Limb (tissue), 2 donors: Measurements from ENCODE around the gene SNCAIP.
"Not testable (repeated sequence)": the region's sequence is repeated elsewhere in the genome, so short reads cannot be mapped to it uniquely, and the experiment has no call there.

Experiments used
- DNase-seq, 2 donors: peaks; one replicate each; pipeline ENCODE4 v3.0.0-alpha.2; 2016; ENCODE audit errors: extremely low spot score in 2 of 2

The SNCAIP gene

DNA sequence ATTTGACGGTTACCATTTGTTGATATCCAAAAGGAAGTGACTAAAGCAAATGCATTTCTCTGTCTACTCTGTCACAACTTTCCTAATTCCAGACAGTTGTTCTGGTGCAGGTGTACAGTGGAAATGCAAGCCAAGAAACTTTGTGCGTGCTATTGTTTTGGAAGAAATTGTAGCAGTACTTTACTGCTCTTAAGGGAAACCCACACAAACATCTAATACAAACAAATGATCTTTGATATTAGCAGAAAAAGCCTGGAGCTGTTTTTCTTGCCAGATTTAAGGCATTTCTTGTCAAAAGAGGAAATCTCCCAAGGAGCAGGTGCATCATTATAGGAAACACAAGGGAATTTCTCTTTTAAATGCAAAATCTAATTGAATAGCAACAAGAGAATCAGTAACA, 2.0 kb downstream of the SNCAIP start:
- DNase-seq: peak in 1 of 2 donors; percentile 20

DNA sequence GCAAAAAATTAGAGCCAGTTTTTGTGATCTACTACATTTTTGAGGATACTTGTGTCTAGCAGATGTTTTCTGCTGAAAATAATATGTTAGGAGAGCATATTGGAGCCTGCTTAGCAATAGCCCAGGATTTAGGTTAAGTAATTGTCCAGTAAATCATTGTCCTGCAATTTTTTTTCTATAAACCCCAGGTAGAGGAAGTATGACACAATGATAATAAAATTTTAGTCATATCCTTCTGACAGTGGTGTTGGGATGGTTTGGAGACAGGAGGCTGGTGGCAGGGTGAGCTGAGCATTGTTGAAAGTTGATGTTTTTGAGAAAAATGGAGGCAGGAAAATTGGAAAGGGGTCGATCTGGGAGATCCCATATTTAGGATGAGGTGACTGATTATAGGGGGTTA, 3.5 kb downstream of the SNCAIP start:
- no peak for DNase-seq

DNA sequence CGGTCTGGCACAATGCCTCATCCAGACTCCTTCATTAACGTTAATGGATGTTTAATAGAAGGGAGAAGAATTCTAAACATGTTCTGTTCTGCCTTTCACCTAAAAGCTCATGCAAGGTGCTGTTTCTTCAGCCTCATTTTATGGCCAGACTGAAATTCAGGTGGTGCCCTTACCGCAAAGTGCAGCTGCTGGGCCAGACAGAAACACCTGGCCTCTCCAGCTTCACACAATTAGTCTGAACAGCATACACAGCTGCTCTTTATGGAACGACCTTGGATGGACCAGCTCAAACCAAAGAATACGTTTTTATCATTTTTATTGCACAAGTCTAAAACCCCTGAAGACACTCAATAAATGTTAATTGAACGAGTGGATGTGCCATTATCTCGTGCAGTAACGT, 4.6 kb downstream of the SNCAIP start:
- no peak for DNase-seq

DNA sequence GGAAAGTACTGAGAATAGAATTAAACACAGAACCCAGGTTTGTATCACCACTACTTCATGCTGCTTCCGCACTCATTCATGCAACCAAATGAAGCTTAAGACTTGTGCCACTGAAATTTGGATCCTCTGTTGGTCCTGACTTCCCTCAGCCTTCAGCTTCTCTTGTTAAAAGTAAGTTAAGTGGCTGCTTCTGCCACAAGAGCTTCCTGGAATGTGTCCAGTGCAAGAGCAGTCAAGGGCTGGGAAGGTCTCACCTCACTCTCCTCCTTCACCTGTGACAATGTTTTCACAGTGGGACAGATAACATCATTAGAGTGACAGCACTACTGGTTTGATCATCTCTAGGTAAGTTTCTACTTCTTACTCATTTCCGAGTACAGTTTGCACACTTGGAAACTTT, 7.9 kb downstream of the SNCAIP start:
- DNase-seq: no peak

DNA sequence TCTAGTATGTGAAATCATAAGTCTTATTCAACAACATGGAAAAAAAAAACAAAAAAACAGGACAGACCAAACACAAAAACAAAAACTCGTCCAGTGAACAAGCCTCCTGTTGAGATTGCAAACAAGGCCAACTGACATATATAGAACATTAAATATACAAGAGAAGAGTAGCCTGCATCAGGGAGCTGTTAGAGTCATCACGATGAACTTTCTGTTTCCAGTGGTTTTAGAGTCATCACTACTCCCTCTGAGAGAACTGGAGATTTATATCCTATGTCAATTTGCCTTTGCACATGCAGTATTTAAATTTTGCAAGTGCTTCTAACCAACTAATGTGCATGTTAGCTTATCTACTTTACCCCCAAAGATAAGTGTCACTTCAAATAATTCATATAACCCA, 9.9 kb downstream of the SNCAIP start:
- DNase-seq: no peak

DNA sequence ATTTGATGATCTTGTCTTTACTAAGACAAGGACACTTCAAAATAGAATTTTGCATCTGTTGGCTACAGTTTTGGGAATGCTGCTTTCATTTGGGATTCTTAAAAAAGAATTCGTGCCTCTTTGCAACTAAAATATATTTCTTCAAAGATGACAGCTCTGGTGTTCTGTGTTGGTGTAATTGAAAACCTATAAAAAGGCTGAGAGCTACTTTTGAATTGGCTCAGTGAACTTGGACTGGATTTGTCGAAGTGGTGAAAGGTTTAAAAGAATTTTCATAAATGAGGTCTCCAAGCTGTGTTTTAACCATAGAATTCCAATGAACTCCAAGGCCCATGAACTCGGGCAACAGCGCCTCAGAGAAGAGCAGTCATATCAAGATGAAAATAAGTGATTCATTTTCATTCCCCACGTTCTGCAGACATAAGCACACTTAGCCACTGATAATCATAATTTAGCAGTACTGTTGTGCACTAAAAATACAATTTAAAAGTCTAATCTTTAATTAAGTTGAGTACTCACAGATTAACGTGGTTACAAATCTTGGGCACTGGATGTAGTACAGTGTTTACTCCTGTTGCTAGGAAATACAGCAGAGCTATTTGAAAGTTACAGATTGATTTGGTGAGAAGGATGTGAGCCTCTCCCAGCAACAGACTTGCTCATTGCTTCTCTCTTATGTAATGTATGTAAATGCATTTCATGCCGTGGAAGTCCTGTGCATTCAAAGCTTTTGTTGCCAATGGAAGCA, 10.9 kb downstream of the SNCAIP start:
- DNase-seq: peak in 1 of 2 donors; percentile 82

DNA sequence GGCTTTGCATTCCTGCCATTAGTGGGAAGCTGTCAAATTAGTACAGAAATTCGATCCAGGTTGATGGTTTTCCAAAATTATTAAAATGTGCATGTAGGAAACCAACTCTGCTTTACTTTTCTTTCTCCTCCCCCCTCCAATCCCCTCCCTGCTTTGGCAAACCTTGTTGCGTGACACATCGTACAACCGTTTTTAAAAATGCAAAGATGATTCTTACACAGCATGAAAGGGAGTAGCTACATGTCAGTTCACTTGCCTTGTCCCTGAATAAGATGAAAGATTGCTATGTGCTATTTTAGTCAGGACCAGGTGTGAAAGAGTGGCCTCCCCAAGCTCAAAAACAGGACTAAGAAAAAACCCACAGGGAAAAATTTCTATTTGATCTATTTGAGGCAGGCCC, 11.7 kb downstream of the SNCAIP start:
- DNase-seq: no peak

DNA sequence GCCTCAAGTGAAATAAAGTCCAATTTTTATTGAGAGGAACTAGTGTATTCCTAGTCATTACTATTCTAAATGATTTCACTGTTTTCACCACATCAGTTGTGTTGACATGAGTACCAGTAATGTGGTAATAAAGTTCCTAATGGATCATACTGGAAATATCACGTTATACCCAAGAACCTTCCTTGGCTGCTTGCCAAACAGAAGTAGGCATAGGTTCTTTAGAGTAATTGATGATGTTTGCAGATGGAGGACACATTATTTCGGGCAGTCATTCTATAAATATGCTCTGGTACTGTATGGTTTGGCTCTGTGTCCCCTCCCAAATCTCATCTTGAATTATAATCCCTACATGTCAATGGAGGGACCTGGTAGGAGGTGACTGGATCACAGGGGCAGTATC, 15.1 kb downstream of the SNCAIP start:
- DNase-seq: no peak

DNA sequence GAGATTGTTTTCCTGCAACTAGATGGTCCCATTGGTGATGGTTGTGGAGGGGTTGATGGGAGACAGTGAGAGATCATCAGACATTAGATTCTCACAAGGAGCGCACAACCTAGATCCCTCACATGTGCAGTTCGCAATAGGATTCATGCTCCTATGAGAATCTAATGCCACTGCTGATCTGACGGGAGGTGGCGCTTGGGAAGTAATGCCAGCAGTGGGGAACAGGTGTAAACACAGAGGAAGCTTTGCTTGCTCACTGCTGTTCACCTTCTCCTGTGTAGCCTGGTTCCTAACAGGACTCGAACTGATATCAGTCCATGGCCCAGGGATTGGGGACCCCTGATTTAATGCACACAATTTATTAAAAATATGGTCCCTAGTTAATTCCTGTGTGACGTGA, 18.8 kb downstream of the SNCAIP start:
- DNase-seq: no peak

DNA sequence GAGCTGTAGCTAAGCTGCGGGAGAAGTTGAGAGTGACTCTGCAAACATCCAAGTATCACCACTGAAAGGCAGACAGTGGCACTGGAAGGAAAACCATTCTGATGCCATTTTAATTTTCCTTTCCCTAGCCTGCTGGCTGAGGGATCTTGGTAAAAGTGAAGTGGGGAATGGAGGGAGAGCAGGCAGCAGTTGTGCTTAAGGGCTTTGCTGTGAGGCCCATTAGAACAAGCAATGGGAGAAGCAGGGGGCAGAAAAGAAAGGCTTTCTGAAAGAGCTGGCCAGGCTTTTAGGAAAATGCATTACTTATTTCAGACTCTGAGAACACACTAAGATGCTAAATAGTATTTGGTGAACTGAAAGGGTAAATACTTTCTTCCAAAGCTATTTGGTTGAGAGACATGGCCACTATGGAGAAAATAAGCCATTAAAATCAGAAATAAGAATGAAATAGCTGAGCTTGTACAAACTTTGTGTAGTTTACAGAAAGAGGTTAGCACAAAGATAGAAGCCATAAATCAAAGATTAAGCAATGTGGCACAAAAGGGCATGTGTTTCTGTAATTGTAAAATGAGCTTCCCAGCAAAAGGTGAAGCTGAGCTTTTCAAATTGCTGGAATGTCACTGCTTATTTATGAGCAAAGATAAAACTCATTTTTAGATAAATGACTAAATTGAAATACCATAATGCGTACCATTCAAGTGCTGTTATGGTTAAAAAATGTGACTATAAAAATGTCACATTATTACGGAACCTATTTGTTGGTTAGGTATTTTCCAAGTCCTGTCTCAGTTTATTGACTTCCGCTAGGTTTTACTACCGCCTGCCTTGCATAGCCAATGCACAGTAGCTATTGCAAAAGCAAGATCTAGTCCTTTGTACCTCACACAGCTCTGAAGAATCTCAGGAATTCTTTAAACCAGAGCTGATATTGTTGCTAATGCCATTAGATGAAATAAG, 20.8 kb downstream of the SNCAIP start:
- DNase-seq: no peak

DNA sequence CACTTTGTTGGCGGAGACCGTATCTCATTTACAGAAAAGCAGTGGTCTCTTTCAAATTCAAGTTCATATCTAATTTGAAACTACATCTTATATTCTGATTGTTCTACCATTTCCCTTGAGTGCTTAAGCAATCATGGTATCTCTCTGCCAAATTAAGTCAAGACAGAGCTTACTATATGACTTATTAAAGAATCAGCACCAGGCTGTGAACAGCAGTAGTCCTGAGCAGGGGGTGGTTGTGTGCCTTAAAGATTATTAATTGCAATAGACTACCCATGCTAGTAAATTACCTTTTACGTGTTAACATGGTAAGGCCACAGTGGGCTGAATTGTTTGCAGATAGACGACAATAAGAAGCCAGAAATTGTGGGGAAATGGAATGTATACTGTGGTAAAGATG, 21.5 kb downstream of the SNCAIP start:
- no peak for DNase-seq

DNA sequence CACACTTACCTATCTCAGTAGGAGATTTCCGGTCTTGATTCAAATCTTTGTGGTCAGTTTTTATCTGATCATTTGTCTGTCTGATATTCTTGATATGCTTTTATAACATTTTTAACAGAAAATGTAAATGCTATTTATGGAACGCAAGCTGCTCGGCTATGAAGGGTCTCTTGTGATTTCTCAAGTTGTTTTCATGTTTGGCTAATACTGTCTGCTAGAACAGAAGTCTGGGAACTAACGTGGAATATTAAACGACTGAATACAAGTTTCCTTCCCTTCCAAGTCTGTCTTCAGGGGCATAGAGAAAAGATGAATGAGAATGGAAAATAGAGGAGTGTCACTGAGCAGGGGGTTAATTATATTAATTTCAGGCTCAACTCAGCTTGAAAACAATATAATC, 27.6 kb downstream of the SNCAIP start:
- no peak for DNase-seq

DNA sequence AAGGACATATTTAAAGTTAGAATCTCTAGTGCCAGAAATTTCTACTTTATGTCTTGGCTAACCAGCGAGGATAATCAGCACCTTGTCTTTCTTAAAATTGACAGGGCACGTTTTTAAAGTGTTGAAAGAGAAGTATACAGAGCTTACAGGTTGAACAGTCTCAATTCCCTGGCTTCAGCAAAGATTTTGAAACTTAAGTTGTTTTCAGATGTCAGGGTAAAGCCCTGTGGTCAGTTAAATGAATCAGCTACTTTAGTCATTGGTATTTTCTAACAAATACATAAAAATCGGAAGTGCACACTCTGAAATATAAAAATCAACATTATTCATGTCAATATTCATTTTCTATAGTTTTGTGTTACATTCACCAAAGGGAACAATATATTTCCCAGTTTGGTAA, 29.1 kb downstream of the SNCAIP start:
- no peak for DNase-seq

DNA sequence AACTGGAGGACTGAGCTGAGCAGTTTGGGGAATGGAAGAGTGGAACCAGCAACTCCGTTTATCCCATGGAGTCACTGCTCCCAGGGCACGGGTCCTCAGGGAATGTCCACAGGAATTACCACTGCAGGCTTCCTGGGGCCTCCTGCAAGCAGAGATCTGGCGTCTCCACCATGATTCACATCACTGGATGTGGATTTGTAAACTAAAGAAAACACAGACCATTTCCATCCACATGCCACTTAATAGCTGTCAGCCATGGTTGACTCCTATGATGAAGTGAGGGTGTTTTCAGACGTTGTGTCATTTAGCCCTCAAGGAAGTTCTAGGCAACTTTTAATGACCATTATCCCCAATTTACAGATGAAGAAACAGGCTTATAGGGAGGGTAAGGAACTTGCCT, 30.2 kb downstream of the SNCAIP start:
- DNase-seq: no peak

DNA sequence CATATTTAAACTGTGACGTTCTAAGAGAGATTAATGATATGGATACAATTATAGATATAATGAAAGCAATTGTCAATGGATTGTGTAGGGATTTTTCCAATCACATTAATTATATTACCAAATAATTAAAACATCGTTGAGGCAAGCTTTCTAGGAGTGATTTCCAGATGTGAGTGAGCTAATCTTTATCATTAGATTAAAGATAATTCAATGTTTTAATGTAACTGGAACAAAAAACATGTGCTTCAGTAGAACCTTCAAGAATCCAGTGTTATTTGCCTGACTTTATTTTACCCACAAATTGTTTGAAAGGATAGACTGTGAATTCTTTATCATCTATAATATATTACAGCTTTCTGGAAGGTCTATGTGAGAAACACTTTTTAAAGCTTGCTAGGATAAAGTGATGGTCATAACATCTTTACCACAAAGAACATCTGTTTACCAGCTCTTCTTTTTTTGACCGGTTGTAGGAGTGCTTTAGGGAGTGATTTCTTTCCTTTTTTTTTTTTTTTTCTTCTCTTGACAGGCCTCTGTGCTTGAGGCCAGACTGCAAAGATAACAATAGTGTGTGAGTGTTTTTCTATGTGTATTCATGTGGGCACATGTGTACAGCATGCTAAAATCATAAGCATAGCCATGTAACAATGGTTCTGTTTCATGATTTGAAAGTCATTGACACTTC, 35.0 kb downstream of the SNCAIP start:
- DNase-seq: no peak

DNA sequence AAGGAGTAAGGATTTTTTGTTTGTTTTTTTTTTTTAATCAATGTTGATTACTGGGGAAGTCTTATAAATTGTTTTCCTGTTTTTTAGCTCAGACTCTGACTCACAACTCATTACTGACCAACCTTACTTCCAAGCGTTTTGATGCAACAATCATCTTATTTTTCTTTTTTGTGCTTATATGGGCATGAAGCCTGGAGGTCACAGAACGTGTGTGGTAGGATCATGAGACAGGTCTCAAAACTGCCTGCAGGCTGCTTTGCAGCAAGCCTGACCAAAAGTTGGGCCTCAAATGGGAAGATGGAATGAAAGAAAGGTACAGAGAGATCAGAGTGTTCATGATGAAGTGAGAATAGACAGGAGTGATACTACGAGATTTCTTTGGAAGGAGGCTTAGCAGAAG, 38.5 kb downstream of the SNCAIP start:
- DNase-seq: no peak

DNA sequence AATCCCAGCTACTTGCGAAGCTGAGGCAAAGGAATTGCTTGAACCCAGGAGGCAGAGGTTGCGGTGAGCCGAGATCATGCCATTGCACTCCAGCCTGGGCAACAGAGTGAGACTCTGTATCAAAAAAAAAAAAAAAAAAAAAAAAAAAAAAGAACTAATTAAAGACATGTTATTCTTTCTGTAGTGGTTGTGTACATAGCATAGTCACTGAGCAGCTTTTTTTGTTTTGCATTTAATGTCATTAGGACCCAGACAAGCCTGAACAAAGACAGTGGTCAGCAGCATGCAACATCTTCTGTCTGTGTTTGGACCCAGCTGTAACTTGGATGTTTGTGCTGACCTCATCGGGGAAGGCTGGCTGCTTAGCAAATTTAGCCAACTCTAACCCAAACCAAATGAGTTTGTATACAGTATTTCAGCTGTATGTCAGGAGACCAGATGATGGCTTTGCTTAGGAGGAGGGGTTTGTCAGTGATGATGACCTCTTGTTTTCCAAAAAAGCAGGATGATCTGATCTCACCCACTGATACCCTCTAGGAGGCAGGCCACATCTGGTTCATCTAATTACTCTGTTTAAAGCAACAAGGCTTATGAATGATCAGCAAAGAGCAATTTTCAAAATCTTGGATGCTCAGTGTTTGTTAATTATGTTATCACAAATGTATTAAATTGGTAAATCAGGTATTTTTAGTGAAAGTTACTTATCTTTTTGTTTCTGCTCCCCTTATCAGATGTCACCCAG, 39.5 kb downstream of the SNCAIP start:
- no peak for DNase-seq

DNA sequence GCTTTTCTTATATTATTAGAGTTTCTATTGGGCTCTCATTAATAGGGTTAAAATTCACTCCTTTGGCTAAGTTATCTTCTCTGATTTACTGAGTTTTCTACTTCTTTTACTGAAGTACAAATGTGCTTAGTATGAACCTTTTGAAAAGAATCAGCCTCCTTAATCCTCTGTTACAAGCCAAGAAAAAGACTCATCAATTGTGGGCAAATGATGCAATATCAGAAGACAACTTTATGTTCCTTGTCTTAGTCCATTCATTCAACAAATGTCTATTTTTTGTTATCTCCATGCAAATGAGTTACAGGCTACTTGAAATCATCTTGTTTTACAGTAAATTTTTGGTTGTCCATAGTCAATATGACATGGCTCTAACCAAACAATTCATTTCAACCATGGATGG, 40.3 kb downstream of the SNCAIP start:
- no peak for DNase-seq

DNA sequence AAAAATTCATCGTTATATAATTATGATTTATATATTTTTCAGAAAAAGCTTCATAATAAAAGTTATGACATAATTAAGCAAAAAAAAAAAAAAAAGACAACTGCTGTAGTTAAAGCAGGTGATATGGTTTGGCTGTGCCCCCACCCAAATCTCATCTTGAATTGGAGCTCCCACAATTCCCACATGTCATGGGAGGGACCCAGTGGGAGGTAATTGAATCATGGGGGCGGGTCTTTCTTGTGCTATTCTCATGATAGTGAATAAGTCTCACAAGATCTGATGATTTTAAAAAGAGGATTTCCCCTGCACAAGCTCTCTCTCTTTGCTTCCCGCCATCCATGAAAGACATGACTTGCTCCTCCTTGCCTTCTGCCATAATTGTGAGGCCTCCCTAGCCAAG, 41.3 kb downstream of the SNCAIP start:
- DNase-seq: not testable (repeated sequence)

DNA sequence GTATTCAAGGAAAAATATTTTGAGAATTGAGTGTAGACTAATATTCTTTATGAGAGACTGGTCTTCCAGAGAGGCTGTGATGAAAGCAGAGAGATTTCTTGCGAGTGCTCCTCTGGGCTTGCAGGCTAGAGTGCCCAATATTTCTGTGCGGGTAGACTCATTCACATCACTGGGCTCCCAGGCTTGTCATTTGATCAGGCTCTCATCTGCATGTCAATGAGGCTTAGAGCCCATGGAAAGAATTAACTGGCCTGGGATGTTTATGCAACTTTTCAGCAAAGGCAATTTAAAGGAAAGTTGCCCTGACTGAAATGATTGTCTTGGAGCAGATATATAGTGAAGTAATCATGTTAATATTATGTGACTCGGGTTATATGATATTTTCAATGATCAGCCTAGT, 42.3 kb downstream of the SNCAIP start:
- no peak for DNase-seq

DNA sequence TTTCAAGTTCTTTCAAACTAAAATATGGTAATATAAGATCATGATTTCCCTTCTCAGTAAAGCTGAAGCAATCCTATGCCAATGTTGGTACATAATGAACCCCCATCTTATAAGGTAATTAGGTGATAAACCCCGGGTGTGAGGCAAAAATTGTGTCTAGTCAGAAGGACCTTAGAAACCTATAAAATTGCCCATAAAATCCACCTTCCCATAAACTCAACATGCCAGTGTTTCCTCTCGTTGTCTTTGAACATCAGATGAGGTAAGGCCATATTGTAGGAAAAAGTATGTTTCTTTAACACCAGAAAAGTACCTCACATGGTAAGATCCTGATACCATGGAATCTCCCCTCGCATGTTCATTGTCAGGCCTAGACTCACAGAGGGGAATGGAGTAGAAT, 43.3 kb downstream of the SNCAIP start:
- DNase-seq: no peak

DNA sequence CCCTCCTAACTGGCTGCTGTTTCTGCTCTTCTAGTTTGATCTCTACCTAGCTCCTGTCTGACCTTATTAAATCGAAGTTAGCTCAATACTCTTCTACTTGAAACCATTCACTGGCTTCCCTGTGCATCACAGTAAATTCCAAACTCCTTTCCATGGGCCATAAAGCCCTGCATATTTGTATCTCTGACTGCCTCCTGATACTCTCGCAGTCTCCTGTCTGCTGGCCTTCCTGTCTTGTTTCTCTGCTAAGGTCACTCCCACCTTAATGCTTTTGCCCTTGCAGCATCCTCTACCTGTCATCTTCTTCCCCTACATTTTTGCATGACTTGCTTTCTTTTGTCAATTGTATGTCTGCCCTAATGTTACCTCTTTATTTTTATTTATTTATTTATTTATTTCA, 44.8 kb downstream of the SNCAIP start:
- no peak for DNase-seq
